Transverse colon (tissue), 4 donors: ENCODE measurements around the gene MED17.

Experiments used
- EP300 ChIP-seq: sonication (generic); formaldehyde crosslinking; IDR thresholded peaks from one replicate; pipeline ENCODE4 v1.6.1; 2017; ENCODE audit warnings: antibody characterized with exemption, low read depth
- POLR2A ChIP-seq: fragments of 450-650 bp; IDR thresholded peaks from one replicate; pipeline ENCODE4 v1.6.1; 2016; ENCODE audit warnings: antibody characterized with exemption, mild to moderate bottlenecking, moderate library complexity
- POLR2AphosphoS5 ChIP-seq, 3 donors: sonication (generic); formaldehyde crosslinking; IDR thresholded peaks; one replicate each; pipeline ENCODE4 v1.6.1; 2016; ENCODE audit warnings: antibody characterized with exemption in 3 of 3
- TF ChIP-seq, protein P1 (sequence below), 5 experiments: fragments of 200-600 bp in 3 of 5; fragments of 450-650 bp in 2 of 5; sonication (generic) in 3 of 5; IDR thresholded peaks; 1 replicate in 2 of 5; 2 replicates in 3 of 5; pipeline ENCODE4 v1.5.1; 2016 to 2017; ENCODE audit warnings: antibody characterized with exemption in 5 of 5, inconsistent platforms in 3 of 5, mild to moderate bottlenecking in 2 of 5, moderate library complexity in 1 of 5

DNA sequence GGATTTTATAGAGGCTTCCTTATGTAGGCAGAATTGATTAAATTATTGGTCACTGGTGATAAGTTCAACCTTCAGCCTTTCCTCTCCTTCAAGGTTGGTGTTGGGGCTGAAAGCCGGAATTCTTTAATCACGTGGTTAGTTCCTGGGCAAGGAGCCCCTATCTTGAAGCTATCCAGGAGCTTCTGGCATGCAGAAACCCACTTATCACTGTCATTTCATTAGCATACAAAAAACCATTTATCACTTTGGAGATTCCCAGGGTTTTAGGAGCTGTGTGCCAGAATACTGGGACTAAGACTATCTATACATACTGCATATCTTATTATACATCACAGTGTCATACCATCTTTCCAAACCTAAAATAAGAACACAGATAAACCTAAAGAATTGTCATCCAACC is 18.5 kb upstream of the MED17 start:
- TF ChIP-seq, protein P1, sequence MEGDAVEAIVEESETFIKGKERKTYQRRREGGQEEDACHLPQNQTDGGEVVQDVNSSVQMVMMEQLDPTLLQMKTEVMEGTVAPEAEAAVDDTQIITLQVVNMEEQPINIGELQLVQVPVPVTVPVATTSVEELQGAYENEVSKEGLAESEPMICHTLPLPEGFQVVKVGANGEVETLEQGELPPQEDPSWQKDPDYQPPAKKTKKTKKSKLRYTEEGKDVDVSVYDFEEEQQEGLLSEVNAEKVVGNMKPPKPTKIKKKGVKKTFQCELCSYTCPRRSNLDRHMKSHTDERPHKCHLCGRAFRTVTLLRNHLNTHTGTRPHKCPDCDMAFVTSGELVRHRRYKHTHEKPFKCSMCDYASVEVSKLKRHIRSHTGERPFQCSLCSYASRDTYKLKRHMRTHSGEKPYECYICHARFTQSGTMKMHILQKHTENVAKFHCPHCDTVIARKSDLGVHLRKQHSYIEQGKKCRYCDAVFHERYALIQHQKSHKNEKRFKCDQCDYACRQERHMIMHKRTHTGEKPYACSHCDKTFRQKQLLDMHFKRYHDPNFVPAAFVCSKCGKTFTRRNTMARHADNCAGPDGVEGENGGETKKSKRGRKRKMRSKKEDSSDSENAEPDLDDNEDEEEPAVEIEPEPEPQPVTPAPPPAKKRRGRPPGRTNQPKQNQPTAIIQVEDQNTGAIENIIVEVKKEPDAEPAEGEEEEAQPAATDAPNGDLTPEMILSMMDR (IDR thresholded peaks at IDR 0.05): no peak
- TF ChIP-seq POLR2A: no peak
- TF ChIP-seq EP300: no peak
- TF ChIP-seq POLR2AphosphoS5 (IDR thresholded peaks at IDR 0.05): no peak
